Measurements from ENCODE around the gene DNMT3A.

DNMT3A gene

DNA sequence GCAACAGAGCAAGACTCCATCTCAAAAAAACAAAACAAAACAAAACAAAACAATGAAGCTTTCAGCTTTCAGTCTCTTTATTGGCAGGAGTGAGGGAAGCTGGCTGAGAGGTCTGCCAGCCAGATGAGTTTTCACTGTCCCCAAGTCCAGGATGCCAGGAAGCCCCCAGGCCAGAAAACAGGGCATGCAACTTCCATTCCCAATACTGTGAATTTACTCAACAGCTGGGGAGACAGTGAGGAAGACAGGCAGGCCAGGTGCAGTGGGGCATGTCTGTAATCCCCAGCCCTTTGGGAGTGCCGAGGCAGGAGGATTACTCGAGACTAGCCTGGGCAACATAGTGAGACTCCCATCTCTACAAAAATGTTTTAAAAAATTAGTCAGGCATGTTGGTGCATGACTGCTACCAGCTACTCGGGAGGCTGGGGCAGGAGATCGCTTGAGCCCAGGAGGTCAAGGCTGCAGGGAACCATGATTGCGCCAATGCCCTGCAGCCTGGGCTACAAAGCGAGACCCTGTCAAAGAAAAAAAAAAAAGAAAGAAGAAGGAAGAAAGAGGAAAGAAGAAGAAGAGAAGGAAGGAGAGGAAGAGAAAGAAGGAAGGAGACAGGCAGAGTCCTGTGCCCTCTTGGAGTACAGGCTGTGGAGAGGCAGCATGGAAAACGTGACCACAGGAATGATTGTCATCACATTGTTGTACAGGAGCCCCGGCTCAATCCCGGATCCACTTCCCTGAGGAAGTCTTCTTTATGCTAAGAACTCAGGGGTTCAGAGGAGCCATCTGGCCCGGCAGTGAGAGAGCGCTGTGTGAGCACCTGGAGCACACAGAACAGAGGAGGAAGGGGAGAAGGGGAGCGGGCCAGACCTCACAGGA lies 144.2 kb downstream of the DNMT3A start:
- no peak overlapping the region for H3K4me3 ChIP-seq (ENCODE audit: insufficient read depth, low read depth, low read length)
- no peak overlapping the region for H3K27ac ChIP-seq (ENCODE audit: insufficient read depth, low read depth, low read length, poor library complexity, severe bottlenecking)
- H3K36me3 ChIP-seq (ENCODE audit: control insufficient read depth, insufficient read depth, low read length), result no peaks in the 10 kb centered on the region
- H3K4me1 ChIP-seq (ENCODE audit: control insufficient read depth, insufficient read depth, low read length), result peaks cover 3% of the 10 kb centered on the region
- 81 to 83% methylated on average over 12 of the region's 12 CpGs for WGBS, 2 experiments
- H3K9me3 ChIP-seq (ENCODE audit: control insufficient read depth, low read length), result no peaks in the 10 kb centered on the region
- H3K27me3 ChIP-seq (ENCODE audit: control insufficient read depth, insufficient read depth, low read length, poor library complexity, severe bottlenecking), result no peaks in the 10 kb centered on the region

DNA sequence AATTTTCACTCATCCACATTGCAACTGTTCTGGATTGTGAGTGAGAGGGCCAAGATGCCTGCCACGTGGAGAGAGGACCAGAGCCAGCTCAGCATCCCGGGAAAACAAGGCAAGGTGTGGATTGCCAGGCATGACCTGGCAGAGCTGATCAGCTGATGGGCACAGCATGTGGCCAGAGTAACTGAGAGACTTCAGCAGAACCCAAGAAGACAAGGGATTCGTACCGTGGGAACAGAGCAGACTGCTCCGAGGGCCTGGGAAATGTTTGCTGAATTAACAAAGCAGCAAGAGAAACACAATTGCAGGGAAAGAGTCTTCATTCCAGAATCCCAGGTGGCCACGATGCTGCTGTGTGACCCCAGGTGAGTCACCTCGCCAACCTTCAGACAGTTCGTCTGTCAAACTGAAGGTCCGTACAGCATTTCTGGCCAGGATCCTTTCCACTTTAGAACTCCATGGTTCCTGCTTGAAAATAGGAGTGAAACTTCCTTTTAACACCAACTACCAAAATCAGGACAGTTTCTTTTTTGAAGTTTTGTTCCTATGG lies 147.1 kb downstream of the DNMT3A start:
- Histone ChIP-seq H3K4me3 (ENCODE audit: insufficient read depth, low read depth, low read length) (no peak overlapping the region), H3K27ac (ENCODE audit: insufficient read depth, low read depth, low read length, poor library complexity, severe bottlenecking) (peak overlapping the region; percentile 16), H3K9me3 (ENCODE audit: control insufficient read depth, low read length) (no peaks in the 10 kb centered on the region), H3K27me3 (ENCODE audit: control insufficient read depth, insufficient read depth, low read length, poor library complexity, severe bottlenecking) (no peaks in the 10 kb centered on the region), H3K4me1 (ENCODE audit: control insufficient read depth, insufficient read depth, low read length) (peaks cover 3% of the 10 kb centered on the region), H3K36me3 (ENCODE audit: control insufficient read depth, insufficient read depth, low read length) (no peaks in the 10 kb centered on the region)
- WGBS, 2 experiments, result 67 to 70% methylated on average over 9 of the region's 9 CpGs

DNA sequence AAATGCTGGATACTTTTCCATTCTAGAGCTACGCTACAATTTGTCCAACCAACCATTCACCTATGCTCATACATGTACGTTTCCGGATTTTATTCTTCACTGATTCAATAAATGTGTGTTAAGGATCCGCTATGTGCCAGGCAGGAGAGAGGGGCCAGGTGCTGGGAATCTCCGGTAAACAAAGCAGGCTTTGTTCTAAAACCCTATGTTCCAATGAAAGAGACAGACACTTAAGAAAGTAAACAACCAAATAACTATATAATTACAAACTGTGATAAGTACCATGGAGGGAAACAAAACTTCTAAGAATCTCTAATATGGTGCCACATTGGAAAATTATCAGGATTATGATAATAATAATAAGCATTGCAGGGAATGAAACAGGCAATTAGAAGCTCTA lies 151.2 kb downstream of the DNMT3A start:
- Histone ChIP-seq H3K27me3 (ENCODE audit: control insufficient read depth, insufficient read depth, low read length, poor library complexity, severe bottlenecking) (no peaks in the 10 kb centered on the region), H3K9me3 (ENCODE audit: control insufficient read depth, low read length) (no peaks in the 10 kb centered on the region), H3K4me3 (ENCODE audit: insufficient read depth, low read depth, low read length) (no peak overlapping the region), H3K27ac (ENCODE audit: insufficient read depth, low read depth, low read length, poor library complexity, severe bottlenecking) (no peak overlapping the region), H3K36me3 (ENCODE audit: control insufficient read depth, insufficient read depth, low read length) (no peaks in the 10 kb centered on the region), H3K4me1 (ENCODE audit: control insufficient read depth, insufficient read depth, low read length) (no peaks in the 10 kb centered on the region)
- WGBS, 2 experiments, result 89 to 97% methylated on average over 2 to 5 of the region's 5 CpGs

DNA sequence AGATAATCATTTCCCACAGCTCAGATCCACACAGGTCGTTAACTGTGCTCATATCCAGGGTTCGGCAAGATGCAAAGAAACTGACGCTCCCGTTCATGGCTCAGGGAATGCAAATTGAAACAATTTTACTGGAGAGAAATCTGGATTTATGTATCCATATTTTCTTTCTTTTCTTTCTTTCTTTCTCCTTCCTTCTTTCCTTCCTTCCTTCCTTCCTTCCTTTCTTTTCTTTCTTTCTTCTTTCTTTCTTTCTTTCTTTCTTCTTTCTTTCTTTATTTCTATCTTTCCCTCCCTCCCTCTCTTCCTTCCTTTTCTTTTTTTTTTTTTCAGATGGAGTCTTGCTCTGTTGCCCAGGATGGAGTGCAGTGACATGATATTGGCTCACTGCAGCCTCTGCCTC lies 153.3 kb downstream of the DNMT3A start:
- Histone ChIP-seq H3K27ac (ENCODE audit: insufficient read depth, low read depth, low read length, poor library complexity, severe bottlenecking) (no peak overlapping the region), H3K27me3 (ENCODE audit: control insufficient read depth, insufficient read depth, low read length, poor library complexity, severe bottlenecking) (no peaks in the 10 kb centered on the region), H3K4me1 (ENCODE audit: control insufficient read depth, insufficient read depth, low read length) (no peaks in the 10 kb centered on the region), H3K9me3 (ENCODE audit: control insufficient read depth, low read length) (no peaks in the 10 kb centered on the region), H3K36me3 (ENCODE audit: control insufficient read depth, insufficient read depth, low read length) (no peaks in the 10 kb centered on the region), H3K4me3 (ENCODE audit: insufficient read depth, low read depth, low read length) (no peak overlapping the region)
- 92 to 93% methylated on average over 4 of the region's 4 CpGs for WGBS, 2 experiments

DNA sequence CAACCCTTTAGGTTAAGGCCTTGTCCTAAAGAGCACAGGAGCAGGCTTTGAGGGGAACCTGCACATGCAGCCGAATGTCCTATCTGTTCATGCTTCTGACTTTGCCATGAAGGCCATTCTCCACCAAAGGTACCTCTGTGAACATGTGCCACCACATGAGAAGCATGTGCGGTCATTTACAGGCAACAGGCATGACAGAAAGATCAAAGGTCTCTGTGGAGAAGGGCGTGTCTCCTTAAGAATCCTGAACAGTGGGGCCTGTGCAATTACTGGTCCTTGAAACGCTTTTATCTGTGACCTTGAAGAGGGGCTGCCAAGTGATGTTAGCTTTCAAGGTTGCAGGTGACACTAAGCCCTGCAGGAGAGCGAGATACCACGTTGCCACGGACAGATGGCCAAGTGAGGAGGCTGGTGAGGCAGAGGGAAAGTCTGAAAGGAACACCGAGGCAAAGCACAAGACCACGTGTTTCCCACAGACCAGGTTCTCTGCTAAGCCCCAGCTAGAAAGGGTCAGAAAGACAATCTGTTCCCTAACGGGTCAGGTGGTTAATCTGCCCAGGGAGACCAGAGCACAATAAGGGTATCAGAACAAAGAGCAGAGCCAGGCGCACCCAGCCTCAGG lies 153.9 kb downstream of the DNMT3A start:
- Histone ChIP-seq H3K9me3 (ENCODE audit: control insufficient read depth, low read length) (no peaks in the 10 kb centered on the region), H3K27ac (ENCODE audit: insufficient read depth, low read depth, low read length, poor library complexity, severe bottlenecking) (no peak overlapping the region), H3K4me3 (ENCODE audit: insufficient read depth, low read depth, low read length) (no peak overlapping the region), H3K36me3 (ENCODE audit: control insufficient read depth, insufficient read depth, low read length) (no peaks in the 10 kb centered on the region), H3K27me3 (ENCODE audit: control insufficient read depth, insufficient read depth, low read length, poor library complexity, severe bottlenecking) (no peaks in the 10 kb centered on the region), H3K4me1 (ENCODE audit: control insufficient read depth, insufficient read depth, low read length) (no peaks in the 10 kb centered on the region)
- WGBS, 2 experiments, result 82 to 83% methylated on average over 11 of the region's 11 CpGs

DNA sequence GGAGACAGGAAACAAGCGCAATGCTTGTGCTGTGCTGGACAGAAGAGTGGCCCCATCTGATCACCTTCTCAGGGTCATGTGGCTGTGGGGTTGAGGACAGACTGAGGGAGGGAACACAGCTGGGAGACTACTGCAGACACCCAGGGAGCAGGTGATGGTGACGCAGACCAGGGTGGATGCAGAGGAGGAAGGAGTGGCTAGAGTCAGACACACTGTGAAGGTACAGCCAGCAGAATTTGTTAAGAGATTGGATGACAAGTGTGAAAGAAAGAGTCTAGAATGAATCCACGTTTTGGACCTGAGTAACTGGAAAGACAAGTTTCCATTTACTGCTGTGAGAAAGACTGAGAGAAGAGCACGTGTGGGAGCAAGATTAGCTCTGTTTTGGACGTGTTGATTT lies 157.5 kb downstream of the DNMT3A start:
- H3K27me3 ChIP-seq (ENCODE audit: control insufficient read depth, insufficient read depth, low read length, poor library complexity, severe bottlenecking), result no peaks in the 10 kb centered on the region
- H3K9me3 ChIP-seq (ENCODE audit: control insufficient read depth, low read length), result no peaks in the 10 kb centered on the region
- H3K4me1 ChIP-seq (ENCODE audit: control insufficient read depth, insufficient read depth, low read length), result no peaks in the 10 kb centered on the region
- WGBS, 2 experiments, result 88 to 90% methylated on average over 5 of the region's 5 CpGs
- H3K36me3 ChIP-seq (ENCODE audit: control insufficient read depth, insufficient read depth, low read length), result no peaks in the 10 kb centered on the region
- no peak overlapping the region for H3K27ac ChIP-seq (ENCODE audit: insufficient read depth, low read depth, low read length, poor library complexity, severe bottlenecking)
- H3K4me3 ChIP-seq (ENCODE audit: insufficient read depth, low read depth, low read length), result no peak overlapping the region

DNA sequence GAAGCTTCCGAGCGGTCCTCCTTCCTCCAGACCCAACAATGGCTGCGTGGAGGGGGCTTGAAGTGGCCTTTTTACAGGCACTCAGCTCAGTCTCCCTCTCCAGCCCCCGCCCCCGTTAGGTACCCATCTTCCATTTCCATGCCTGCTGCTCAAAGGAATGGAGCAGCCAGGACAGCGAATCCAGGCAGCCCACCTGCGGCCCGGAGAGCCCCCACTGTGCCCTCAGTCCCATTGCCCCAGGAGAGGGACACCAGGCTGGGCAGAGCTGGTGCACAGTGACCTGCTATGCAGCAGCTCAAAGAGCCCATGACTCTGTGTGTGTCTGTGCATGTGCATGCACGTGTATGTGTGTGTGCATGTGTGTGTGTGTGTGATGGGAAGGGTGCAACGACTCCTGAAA lies 162.7 kb downstream of the DNMT3A start:
- 86 to 87% methylated on average over 10 of the region's 10 CpGs for WGBS, 2 experiments
- Histone ChIP-seq H3K36me3 (ENCODE audit: control insufficient read depth, insufficient read depth, low read length) (no peaks in the 10 kb centered on the region), H3K27ac (ENCODE audit: insufficient read depth, low read depth, low read length, poor library complexity, severe bottlenecking) (no peak overlapping the region), H3K4me1 (ENCODE audit: control insufficient read depth, insufficient read depth, low read length) (peaks cover 14% of the 10 kb centered on the region), H3K27me3 (ENCODE audit: control insufficient read depth, insufficient read depth, low read length, poor library complexity, severe bottlenecking) (peaks cover 4% of the 10 kb centered on the region), H3K9me3 (ENCODE audit: control insufficient read depth, low read length) (no peaks in the 10 kb centered on the region), H3K4me3 (ENCODE audit: insufficient read depth, low read depth, low read length) (no peak overlapping the region)

Data from ectodermal cell (in vitro differentiated cells).